Measurements from ENCODE around the gene OS9.

The OS9 gene

GRCh38 chr12:57715786-57716185 lies 21.9 kb downstream of the OS9 start:
- intact Hi-C loops (cut with DNase I; ENCODE audit: low total_unique reads): no loop called here
- Histone ChIP-seq H3K9me3 (no peaks in the 10 kb centered on the region), H3K27ac (no peak overlapping the region), H3K4me1 (no peaks in the 10 kb centered on the region), H3K4me3 (no peak overlapping the region), H3K36me3 (peaks cover 63 to 91% (median 66%) of the 10 kb centered on the region in 3 donors), H3K27me3 (no peaks in the 10 kb centered on the region)
- no peak for DNase-seq
- TF ChIP-seq, protein P1, sequence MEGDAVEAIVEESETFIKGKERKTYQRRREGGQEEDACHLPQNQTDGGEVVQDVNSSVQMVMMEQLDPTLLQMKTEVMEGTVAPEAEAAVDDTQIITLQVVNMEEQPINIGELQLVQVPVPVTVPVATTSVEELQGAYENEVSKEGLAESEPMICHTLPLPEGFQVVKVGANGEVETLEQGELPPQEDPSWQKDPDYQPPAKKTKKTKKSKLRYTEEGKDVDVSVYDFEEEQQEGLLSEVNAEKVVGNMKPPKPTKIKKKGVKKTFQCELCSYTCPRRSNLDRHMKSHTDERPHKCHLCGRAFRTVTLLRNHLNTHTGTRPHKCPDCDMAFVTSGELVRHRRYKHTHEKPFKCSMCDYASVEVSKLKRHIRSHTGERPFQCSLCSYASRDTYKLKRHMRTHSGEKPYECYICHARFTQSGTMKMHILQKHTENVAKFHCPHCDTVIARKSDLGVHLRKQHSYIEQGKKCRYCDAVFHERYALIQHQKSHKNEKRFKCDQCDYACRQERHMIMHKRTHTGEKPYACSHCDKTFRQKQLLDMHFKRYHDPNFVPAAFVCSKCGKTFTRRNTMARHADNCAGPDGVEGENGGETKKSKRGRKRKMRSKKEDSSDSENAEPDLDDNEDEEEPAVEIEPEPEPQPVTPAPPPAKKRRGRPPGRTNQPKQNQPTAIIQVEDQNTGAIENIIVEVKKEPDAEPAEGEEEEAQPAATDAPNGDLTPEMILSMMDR (IDR thresholded peaks at IDR 0.05): no peak

DNA sequence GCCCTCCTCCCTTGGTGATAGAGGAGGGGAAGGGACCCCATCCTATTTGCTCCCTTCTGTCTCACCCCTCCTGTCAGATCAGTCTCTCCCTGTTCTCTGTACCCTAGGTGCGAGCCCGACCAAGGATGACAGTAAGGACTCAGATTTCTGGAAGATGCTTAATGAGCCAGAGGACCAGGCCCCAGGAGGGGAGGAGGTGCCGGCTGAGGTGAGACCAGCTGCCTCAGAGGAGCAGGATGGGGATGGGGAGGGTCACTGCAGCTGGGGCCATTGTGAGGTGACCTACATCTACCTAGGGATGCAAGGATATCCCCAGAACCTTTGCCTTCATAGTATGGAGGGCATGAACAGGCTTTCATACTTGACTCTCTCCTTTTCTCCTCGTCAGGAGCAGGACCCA lies 22.4 kb downstream of the OS9 start:
- Histone ChIP-seq H3K4me3 (no peak overlapping the region), H3K9me3 (no peaks in the 10 kb centered on the region), H3K4me1 (no peaks in the 10 kb centered on the region), H3K27ac (no peak overlapping the region), H3K36me3 (peaks cover 64 to 93% (median 70%) of the 10 kb centered on the region in 3 donors), H3K27me3 (no peaks in the 10 kb centered on the region)
- TF ChIP-seq, protein P1 (IDR thresholded peaks at IDR 0.05): no peak
- intact Hi-C loops (cut with DNase I; ENCODE audit: low total_unique reads): no loop called here
- no peak for DNase-seq

GRCh38 chr12:57717131-57717530 lies 23.2 kb downstream of the OS9 start:
- no peaks in the 10 kb centered on the region for H3K27me3 ChIP-seq
- no peaks in the 10 kb centered on the region for H3K4me1 ChIP-seq
- peaks cover 64 to 95% (median 71%) of the 10 kb centered on the region in 3 donors for H3K36me3 ChIP-seq
- TF ChIP-seq, protein P1 (IDR thresholded peaks at IDR 0.05): no peak
- intact Hi-C loops (cut with DNase I; ENCODE audit: low total_unique reads): no loop called here
- H3K9me3 ChIP-seq: no peaks in the 10 kb centered on the region
- H3K4me3 ChIP-seq: no peak overlapping the region
- DNase-seq: no peak
- H3K27ac ChIP-seq: no peak overlapping the region

- DNase-seq: no peak
- Histone ChIP-seq H3K36me3 (peaks cover 64 to 91% (median 71%) of the 10 kb centered on the region in 3 donors), H3K27me3 (no peaks in the 10 kb centered on the region), H3K9me3 (no peaks in the 10 kb centered on the region), H3K27ac (no peak overlapping the region), H3K4me3 (no peak overlapping the region), H3K4me1 (no peaks in the 10 kb centered on the region)
- TF ChIP-seq, protein P1 (IDR thresholded peaks at IDR 0.05): no peak
- intact Hi-C loops (cut with DNase I; ENCODE audit: low total_unique reads): no loop called here
Measured at GRCh38 chr12:57717846-57718640, 24.1 kb downstream of the OS9 start.

DNA sequence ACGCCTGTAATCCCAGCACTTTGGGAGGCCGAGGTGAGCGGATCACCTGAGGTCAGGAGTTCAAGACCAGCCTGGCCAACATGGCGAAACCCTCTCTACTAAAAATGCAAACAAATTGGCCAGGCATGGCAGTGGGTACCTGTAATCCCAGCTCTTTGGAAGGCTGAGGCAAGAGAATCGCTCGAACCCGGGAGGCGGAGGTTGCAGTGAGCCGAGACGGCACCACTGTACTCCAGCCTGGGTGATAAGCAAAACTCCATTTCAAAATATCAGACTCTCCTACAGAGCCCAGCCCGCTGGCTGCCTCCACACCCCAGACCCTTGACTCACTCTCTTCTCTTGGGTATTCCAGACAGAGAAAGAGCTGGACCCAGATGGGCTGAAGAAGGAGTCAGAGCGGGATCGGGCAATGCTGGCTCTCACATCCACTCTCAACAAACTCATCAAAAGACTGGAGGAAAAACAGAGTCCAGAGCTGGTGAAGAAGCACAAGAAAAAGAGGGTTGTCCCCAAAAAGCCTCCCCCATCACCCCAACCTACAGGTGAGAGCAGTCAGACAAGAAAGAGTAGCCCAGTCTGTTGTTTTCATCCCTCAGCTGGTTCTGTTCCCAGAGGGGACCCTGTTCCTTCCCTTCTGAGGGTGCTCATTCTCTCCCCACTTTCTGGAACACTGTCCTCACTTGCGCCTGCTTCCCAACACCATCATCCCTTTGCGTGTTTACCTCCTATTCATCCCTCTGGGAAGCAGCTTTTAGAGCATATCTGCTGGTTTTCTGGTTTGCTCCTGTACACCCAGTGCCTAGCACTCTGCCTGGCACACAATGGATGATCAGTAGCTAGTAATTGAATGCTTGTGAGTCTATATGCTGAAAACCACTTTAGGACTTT lies 25.0 kb downstream of the OS9 start:
- no peaks in the 10 kb centered on the region for H3K4me1 ChIP-seq
- H3K4me3 ChIP-seq: no peak overlapping the region
- H3K36me3 ChIP-seq: peaks cover 64 to 82% (median 71%) of the 10 kb centered on the region in 3 donors
- H3K9me3 ChIP-seq: no peaks in the 10 kb centered on the region
- intact Hi-C loops (cut with DNase I; ENCODE audit: low total_unique reads): no loop called here
- DNase-seq: no peak
- TF ChIP-seq, protein P1 (IDR thresholded peaks at IDR 0.05): no peak
- no peaks in the 10 kb centered on the region for H3K27me3 ChIP-seq
- no peak overlapping the region for H3K27ac ChIP-seq
